Measurements from ENCODE around the gene IMP4.

DNA sequence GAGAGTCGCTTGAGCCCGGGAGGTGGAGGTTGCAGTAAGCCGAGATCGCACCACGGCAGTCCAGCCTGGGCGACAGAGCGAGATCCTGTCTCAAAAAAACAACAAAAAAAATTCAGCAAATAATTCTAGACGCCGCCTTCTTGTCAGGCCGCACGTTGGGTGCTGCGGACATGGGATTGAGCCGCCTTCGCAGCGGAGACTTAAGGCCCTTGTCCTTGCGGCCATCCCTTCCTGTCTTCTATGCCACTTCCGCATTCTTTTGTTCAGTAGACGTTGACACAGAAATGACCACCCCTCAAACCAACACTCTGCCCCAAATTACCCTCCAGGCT is 29.0 kb downstream of the IMP4 start:
- TF ChIP-seq, protein P1, sequence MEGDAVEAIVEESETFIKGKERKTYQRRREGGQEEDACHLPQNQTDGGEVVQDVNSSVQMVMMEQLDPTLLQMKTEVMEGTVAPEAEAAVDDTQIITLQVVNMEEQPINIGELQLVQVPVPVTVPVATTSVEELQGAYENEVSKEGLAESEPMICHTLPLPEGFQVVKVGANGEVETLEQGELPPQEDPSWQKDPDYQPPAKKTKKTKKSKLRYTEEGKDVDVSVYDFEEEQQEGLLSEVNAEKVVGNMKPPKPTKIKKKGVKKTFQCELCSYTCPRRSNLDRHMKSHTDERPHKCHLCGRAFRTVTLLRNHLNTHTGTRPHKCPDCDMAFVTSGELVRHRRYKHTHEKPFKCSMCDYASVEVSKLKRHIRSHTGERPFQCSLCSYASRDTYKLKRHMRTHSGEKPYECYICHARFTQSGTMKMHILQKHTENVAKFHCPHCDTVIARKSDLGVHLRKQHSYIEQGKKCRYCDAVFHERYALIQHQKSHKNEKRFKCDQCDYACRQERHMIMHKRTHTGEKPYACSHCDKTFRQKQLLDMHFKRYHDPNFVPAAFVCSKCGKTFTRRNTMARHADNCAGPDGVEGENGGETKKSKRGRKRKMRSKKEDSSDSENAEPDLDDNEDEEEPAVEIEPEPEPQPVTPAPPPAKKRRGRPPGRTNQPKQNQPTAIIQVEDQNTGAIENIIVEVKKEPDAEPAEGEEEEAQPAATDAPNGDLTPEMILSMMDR (IDR thresholded peaks at IDR 0.05; ENCODE audit: poor library complexity, severe bottlenecking), result no peak
- TF ChIP-seq TAF1 (IDR thresholded peaks at IDR 0.05; ENCODE audit: low read depth) (no peak), EP300 (conservative IDR thresholded peaks at IDR 0.05; ENCODE audit: poor library complexity, severe bottlenecking) (no peak), MXI1 (conservative IDR thresholded peaks at IDR 0.05; ENCODE audit: poor library complexity, severe bottlenecking) (no peak), POLR2AphosphoS5 (IDR thresholded peaks at IDR 0.05) (no peak), EZH2 (IDR thresholded peaks at IDR 0.05; ENCODE audit: borderline replicate concordance, insufficient read depth, low read length, poor library complexity, severe bottlenecking) (no peak), SMC3 (conservative IDR thresholded peaks at IDR 0.05; ENCODE audit: poor library complexity) (no peak)
- TF ChIP-seq, protein P2, sequence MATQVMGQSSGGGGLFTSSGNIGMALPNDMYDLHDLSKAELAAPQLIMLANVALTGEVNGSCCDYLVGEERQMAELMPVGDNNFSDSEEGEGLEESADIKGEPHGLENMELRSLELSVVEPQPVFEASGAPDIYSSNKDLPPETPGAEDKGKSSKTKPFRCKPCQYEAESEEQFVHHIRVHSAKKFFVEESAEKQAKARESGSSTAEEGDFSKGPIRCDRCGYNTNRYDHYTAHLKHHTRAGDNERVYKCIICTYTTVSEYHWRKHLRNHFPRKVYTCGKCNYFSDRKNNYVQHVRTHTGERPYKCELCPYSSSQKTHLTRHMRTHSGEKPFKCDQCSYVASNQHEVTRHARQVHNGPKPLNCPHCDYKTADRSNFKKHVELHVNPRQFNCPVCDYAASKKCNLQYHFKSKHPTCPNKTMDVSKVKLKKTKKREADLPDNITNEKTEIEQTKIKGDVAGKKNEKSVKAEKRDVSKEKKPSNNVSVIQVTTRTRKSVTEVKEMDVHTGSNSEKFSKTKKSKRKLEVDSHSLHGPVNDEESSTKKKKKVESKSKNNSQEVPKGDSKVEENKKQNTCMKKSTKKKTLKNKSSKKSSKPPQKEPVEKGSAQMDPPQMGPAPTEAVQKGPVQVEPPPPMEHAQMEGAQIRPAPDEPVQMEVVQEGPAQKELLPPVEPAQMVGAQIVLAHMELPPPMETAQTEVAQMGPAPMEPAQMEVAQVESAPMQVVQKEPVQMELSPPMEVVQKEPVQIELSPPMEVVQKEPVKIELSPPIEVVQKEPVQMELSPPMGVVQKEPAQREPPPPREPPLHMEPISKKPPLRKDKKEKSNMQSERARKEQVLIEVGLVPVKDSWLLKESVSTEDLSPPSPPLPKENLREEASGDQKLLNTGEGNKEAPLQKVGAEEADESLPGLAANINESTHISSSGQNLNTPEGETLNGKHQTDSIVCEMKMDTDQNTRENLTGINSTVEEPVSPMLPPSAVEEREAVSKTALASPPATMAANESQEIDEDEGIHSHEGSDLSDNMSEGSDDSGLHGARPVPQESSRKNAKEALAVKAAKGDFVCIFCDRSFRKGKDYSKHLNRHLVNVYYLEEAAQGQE (IDR thresholded peaks at IDR 0.05; ENCODE audit: borderline replicate concordance), result no peak

All from neural cell (in vitro differentiated cells).